GM18907 (cell line): Measurements from ENCODE around the gene SRRM1.
A peak's percentile ranks its signal among the peaks of the same experiment; 100 is the strongest.

Source experiments
- ATAC-seq: cut with Tn5 transposase; IDR thresholded peaks from one replicate; pipeline ENCODE4 v1.9.1; 2021; ENCODE audit warnings: mild to moderate bottlenecking, moderate library complexity; ENCODE audit not compliant: unreplicated experiment

SRRM1 gene, protein sequence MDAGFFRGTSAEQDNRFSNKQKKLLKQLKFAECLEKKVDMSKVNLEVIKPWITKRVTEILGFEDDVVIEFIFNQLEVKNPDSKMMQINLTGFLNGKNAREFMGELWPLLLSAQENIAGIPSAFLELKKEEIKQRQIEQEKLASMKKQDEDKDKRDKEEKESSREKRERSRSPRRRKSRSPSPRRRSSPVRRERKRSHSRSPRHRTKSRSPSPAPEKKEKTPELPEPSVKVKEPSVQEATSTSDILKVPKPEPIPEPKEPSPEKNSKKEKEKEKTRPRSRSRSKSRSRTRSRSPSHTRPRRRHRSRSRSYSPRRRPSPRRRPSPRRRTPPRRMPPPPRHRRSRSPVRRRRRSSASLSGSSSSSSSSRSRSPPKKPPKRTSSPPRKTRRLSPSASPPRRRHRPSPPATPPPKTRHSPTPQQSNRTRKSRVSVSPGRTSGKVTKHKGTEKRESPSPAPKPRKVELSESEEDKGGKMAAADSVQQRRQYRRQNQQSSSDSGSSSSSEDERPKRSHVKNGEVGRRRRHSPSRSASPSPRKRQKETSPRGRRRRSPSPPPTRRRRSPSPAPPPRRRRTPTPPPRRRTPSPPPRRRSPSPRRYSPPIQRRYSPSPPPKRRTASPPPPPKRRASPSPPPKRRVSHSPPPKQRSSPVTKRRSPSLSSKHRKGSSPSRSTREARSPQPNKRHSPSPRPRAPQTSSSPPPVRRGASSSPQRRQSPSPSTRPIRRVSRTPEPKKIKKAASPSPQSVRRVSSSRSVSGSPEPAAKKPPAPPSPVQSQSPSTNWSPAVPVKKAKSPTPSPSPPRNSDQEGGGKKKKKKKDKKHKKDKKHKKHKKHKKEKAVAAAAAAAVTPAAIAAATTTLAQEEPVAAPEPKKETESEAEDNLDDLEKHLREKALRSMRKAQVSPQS

DNA sequence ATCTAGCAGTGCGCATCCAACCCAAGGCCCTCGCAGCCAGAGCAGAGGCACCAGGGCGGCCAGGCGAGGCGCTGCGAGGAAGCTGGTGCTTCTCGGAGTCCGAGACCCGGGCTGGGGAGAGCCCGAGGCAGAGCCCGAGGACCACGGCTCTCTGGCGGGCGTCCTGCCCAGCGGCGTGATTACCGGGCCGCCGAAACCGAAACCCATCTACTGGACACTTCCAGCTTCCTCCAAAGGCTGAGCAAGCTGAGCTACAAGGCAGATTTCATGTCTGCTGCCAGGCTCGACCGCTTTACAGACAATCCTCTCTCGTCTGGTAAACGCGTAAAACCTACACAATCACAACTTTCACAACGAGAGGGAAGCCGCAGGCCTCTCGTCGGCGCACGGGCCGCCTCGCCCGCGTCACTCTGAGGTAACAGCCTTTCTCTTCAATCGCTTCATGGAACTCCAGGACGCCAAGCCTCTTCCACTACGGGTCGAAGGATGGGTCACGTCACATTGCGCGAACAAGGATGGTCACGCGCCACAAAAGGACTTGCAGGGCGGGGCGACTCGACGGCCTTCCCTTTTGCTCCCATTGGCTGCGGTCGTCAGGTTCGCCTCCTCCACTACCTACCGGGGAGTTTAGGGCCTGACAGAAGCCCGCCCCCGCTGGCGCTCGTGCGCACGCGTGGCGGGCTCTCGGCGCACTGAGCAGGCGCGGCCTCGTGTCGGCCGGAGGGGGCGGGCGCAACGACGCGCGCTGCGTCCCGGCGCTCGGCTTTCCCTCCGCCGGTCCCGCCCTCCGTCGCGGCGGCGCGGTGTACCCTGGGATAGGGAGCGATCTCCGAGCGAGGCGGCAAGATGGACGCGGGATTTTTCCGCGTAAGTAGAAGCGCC lies at the start of gene SRRM1:
TSS of gene SRRM1 (plus strand) at position 822 of the 882 bp plus-strand sequence. CDS start at position 847, 25 bp downstream.
- peak; percentile 90 for ATAC-seq

DNA sequence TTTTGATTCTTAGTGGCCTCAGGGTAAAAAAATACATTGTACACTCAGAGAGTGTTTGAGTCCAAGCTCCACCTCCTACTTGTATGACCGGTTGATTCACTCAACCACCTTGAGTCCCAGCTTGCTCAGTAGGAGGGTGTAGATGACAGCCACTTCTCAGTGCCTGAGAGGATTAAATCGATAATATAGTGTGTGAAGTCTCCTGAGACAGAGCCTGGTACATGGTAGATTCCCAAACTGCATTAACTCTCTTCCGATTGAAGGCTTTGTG lies 48.8 kb upstream of the SRRM1 start:
- no peak for ATAC-seq

DNA sequence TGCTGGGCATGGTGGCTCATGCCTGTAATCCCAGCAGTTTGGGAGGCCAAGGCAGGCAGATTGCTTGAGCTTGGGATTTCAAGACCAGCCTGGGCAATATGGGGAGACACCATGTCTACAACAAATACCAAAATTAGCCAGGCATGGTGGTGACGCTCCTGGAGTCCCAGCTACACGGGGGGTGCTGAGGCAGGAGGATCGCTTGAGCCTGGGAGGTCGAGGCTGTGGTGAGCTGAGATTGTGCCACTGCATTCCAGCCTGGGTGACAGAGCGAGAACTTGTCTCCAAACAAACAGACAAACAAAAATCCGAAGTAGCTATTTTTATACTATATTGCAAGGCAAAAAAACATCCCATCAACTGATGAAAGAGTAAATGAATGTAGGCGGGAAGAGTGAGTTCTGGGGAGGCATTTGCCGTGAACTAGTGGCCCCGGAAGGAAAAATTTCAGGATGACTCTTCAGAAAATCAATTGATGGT lies 46.7 kb upstream of the SRRM1 start:
- no peak for ATAC-seq

DNA sequence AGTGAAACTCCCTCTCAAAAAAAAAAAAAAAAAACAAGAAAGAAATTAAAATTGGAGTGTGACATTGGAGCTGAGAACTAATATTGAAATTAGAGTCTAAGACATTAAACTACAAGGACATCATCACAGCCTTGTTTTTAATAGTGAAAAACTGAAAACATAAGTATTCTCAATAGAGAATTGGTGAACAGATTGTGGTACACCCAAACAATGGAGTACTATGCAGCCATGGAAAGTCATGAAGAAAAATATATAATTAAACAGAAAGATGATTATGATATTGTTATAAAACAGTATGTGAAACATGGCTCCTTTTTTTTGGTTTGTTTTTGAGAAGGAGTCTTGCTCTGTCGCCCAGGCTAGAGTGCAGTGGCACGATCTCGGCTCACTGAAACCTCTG lies 43.8 kb upstream of the SRRM1 start:
- ATAC-seq: no peak

DNA sequence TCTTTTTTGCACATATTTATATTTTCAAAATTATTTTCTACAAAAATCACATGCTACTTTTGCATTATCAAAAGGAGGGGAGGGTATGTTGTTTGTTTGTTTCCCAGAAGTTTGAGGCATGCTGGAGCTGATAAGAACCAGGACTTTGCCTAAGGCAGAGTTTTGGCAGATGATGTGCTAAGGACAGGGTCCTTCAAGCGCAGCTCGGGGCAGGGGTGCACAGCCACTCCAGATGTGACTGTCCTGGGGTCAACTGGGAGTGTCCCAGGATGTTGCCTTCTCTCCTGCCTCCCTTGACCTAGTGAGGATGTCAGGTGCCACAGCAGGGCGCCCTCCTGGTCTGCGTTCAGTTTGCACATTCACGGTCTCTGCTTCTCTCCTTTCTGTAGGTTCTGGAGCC lies 42.6 kb upstream of the SRRM1 start:
- ATAC-seq: no peak

DNA sequence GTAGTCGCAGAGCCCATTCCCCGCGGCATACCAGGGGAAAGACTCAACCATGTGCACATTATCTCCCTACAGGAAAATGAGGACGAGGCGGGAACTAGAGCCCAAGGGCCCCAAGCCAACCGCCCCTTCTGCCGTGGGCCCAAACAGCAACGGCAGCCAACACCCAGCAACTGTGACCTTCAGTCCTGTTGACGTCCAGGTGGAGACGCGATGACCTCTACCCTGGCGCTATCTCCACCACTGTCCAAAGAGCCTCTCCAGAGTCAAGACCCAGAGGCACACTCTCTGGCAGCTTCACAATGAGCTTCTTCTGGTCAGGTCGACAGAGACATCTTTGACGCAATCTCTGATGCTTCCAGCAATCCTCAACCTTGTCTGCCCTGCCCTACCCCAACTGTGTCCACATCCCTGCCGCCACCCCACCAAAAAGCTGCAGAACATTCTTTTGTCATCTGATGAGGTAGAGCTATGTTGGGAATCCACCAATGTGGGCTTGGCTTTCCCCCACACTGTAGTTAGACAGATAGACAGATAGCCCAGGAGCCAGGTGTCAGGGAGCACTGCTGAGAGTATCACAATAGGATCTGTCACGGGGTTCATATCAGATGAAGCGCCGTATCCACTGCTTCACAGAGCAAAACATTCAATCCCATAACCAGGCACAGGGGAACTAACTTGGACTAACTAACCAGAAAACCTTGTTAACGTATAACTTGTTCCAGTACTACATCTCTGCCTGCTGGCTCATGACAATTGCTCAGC lies 37.4 kb upstream of the SRRM1 start:
- no peak for ATAC-seq

DNA sequence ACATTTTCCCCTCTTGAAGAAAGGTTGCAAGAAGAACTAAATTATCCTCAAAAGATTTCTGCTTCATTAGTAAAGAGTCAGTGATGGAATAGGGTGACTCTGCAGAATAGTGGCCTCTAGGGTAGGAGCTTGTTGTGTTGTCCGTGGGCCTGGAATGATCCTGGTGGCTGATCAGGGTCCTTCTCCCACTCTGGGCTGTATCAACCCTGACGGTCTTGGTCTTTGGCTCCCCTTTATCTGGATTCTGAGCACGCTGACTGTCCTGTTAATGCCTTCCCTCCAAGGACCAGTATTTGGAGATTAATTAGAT lies 36.9 kb upstream of the SRRM1 start:
- no peak for ATAC-seq

DNA sequence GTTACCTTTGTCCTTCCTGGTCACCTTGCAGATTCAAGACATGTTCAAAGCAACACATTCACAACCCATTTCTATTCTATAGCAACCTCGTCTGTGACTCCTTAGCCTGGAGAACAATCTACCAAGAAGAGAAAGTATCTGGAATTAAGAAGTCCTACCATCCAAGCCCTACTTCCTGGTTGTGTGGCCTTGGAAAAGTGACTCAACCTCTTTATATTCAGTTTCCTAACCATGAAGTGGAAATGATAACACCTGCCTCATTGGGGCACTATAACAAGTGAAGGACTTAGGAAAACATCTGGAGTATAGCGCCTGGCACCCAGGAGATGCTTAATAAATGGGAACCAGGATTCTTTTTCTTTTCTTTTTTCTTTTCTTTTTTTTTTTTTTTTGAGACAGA lies 36.5 kb upstream of the SRRM1 start:
- no peak for ATAC-seq

DNA sequence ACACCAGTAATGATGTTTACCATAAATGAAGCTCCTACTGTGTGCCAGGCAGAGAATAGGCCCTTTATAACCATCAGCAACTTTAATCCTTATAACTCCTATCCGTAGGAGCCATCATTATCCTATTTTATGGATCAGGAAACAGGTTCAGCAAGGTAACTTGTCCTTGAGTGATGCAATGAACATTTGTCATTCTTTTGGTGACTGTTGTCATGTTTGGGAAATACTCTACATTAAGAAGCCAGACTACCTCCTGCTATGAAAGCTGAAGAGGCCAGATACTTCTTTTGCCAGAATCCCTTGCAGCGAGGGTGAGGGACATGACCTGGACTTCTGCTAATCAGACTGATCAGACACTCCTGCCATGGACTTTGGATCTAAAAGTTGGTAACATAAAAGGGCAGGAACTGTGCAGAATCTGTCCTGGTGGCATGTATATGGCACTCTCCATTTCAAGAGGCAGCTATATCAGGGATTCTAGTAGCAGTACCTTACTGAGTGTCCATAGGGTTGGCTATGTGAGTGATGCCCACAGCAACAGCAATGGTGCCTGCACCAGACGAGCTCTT lies 33.1 kb upstream of the SRRM1 start:
- no peak for ATAC-seq

DNA sequence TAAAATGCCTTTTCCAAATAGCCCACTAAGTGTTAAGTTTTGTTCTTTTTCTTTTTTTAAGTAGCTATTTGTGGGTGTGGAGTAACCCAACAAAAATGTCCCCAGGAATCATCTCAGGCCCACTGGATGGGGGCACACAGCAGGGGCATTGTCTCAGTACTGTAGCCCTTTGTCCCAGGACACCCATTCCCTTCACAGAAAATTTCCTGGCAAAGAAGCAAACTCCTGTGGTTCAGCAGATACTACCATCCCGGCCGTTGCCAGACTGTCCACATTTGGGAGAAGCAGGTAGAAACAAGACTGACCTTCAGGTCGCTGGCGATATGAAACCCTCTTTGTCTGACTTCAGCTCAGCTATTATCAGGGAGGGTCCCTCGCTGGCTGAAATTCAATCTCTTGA lies 23.7 kb upstream of the SRRM1 start:
- ATAC-seq: no peak

DNA sequence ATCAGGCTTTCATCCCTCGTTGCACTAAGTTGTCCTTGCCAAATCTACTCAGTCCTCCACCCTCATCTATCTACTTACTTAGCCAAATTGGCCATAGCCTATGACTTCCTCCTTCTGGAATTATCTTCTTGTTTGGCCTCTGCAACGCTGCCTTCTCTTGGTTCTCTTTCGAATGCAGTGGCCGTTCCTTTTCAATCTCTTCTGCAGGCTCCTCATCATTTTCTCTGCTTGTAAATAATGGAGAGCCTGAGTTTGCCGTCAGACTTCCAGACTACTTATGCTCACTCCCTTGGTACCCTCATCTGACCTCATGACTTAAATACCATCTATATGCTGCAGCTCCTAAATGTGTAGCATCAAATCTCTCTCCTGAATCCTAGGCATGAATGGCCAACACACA lies 22.4 kb upstream of the SRRM1 start:
- no peak for ATAC-seq

DNA sequence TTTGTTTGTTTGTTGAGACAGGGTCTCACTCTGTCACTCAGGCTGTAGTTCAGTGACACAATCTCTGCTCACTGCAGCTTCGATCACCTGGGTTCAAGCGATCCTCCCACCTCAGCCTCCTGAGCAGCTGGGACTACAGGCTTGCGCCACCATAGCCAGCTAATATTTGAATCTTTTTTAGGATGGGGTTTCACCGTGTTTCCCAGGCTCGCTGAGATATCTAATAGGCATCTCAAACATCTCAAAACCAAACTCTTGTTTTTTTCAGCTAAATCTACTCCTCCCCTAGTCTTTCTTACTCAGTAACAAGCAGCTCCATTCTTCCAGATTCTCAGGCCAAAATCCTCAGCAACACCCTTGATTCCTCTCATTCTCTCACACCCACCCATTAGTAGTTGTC lies 22.0 kb upstream of the SRRM1 start:
- no peak for ATAC-seq

DNA sequence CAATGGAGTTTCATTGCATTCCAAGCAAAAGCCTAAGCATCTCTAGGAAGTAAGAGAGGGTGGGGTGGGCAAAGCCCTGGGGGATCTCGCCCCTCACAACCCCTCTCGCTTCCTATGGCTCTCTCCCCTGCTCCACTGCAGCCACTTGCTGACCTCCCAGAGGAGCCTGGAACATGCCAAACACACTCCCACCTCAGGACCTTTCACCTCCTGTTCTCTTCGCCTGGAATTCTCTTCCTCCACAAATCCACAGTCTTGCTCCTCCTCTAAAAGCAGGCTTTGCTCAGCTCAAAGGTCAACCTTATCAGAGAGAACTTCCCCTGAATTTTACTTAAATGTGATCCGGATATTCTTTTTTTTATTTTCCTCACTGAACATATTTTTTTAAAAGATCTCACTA lies 20.9 kb upstream of the SRRM1 start:
- no peak for ATAC-seq

DNA sequence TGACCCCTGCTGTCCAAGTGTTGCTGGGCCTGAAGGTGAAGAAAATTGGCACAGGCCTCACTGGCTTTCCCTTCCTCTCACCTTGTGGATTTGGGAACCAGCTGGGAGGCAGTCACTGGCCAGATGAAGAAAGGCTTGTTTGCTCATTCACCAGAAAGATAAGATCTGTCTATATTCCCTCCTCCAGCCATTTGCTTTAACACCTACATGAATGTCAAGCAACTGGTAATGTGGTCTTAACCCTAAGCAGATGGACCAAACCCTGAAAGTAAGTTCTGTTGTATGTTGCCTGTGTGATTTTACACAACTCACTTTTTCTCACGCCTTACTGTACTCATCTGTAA lies 10.3 kb upstream of the SRRM1 start:
- ATAC-seq: no peak

DNA sequence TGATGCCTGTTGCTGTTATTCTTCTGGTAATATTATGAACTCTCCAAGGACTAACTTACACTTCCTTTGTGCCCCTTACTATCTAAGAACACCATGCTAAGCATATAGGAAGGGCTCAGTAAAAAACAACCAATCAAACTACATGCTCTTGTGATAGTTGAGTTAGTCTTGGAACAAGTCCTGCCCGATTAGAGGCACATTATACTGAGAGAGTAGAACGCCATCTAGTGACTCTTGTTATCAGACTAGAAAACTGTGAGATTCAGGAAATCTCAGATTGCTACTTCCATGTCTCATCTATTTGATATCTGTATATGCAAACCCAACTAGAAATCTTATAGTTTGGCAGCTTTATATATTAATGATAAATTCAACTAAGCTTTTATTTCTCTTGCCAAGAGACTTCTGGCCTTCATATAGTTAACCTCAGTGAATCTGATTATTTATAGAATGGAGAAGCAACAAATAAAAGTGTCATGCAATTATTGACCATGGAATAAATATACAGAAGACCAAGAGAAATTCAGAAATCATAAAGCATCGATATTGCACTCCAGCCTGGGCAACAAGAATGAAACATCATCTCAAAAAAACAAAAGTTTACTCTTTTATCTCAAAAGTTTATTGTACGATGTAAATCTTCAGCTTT lies 7.8 kb upstream of the SRRM1 start:
- no peak for ATAC-seq

DNA sequence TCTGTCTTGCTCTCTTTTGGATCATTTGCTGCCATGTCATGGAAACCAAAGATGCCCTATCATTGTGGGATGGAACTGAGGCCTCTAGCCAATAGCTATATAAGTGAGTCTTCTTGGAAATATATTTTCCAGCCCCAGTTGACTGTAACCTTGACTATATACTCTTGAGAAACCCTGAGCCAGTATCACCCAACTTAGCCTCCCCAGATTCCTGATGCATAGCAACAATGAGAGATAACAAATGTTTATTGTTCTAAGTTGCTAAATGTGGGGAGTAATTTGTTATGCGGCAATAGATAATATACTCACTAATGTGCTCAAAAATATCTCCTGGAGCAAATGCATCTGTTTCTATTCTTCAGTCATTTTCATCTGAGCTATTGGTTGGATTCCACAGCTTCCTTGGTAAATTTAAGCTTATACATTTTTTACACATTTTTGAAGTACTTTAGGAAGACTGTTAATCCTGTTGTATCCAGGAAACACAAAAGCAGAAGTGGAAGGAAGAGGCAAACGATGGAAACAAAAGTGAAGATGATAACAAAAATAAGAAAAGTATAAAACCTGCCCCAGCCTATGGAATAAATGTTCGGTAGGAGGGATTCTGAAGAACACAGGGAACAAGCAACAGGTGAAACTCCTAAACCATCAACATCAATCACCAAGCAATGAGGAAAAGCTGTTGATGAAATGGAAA lies 6.3 kb upstream of the SRRM1 start:
- ATAC-seq: no peak

DNA sequence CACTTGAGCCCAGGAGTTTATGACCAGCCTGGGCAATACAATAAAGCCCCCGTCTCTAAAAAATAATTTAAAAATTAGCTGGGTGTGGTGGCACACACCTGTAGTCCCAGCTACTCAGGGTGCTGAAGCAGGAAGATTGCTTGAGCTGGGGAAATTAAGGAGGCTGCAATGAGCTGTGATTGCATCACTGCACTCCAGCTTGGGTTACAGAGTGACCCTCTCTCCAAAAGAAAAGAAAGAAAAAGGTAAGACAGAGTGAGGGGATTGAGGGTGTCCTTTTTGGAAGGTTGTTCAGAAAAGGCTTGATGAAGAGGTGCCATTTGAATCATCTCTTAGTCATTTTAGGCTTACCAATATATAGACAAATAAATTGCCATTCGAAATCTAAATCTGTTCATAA lies 4.0 kb upstream of the SRRM1 start:
- ATAC-seq: no peak

DNA sequence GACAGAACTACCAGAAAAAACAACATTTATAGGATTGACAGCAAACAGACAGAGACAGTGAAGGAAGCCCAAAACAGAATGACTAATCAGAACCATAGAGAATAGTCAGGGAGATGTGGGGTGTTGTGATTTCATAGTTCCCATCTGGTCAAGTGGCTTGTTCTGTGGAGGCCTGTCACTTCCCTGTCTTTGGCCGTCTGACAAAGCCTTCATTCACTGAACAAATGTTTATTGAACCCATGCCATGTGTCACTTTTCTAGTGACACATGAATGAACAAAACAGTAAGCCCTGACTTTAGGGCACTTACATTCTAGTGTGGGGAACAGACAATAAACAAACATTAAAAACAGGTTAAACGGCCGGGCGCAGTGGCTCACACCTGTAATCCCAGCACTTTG lies 3.2 kb upstream of the SRRM1 start:
- no peak for ATAC-seq

DNA sequence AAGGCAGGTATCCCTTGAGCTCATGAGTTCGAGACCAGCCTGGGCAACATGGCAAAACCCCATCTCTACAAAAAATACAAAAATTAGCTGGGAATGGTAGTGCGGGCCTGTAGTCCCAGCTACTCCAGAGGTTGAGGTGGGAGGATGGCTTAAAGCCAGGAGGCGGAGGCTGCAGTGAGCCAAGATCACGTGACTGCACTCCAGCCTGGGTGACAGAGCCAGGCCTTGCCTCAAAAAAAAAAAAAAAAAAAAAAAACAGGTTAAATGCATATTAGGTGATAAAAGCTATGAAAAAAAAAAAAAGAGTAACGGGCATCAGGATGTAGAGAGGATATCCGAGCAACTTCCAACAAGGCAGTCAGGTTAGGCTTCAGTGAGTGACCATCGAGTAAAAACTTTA lies 2.8 kb upstream of the SRRM1 start:
- ATAC-seq: no peak
